SJSA1 (cell line): ENCODE data around the gene CHRNA9. TPM values are rescaled to one million over a fixed set of nuclear protein-coding genes. Genes with fewer than 3 reads are reported as not detected.
A peak's percentile ranks its signal among the peaks of the same experiment; 100 is the strongest.

Experiments
- DNase-seq, 2 experiments: peaks; one replicate each; pipeline ENCODE4 v3.0.0-alpha.2; 2015 to 2020; ENCODE audit warnings: low spot score in 2 of 2, low read depth in 1 of 2
- H3K27ac ChIP-seq: fragments of 250-450 bp; sonication (Bioruptor Pico); 2 replicates; pipeline ENCODE4 v1.5.1; 2020; ENCODE audit warnings: mild to moderate bottlenecking, moderate library complexity
- H3K27me3 ChIP-seq: fragments of 250-450 bp; sonication (Bioruptor Pico); replicated peaks from 2 replicates; pipeline ENCODE4 v1.5.1; 2020; ENCODE audit warnings: mild to moderate bottlenecking, moderate library complexity
- H3K36me3 ChIP-seq: fragments of 250-450 bp; sonication (Bioruptor Pico); 2 replicates; pipeline ENCODE4 v1.5.1; 2020; ENCODE audit warnings: mild to moderate bottlenecking
- H3K4me1 ChIP-seq: fragments of 250-450 bp; sonication (Bioruptor Pico); replicated peaks from 2 replicates; pipeline ENCODE4 v1.6.1; 2021; ENCODE audit warnings: mild to moderate bottlenecking
- H3K4me3 ChIP-seq: fragments of 250-450 bp; sonication (Bioruptor Pico); 2 replicates; pipeline ENCODE4 v1.5.1; 2020; ENCODE audit warnings: mild to moderate bottlenecking
- H3K9me3 ChIP-seq: fragments of 250-450 bp; sonication (Bioruptor Pico); replicated peaks from 2 replicates; pipeline ENCODE4 v1.5.1; 2020; ENCODE audit warnings: mild to moderate bottlenecking
- total RNA-seq: library from RNA; depleted of rRNA; stranded (reverse); fragments of >200 nt; shearing (Covaris generic); gene quantifications from 2 replicates; pipeline ENCODE4 v1.2.3, GENCODE V29; 2014

CHRNA9 gene
- total RNA-seq, 1 experiment from 2014 or later: not detected

- no peaks in the 10 kb centered on the region for H3K36me3 ChIP-seq
- no peaks in the 10 kb centered on the region for H3K4me1 ChIP-seq
- H3K27me3 ChIP-seq: no peaks in the 10 kb centered on the region
- no peak overlapping the region for H3K4me3 ChIP-seq
- DNase-seq: no peak
- no peaks in the 10 kb centered on the region for H3K9me3 ChIP-seq
- H3K27ac ChIP-seq: no peak overlapping the region
These were observed 31.4 kb upstream of the CHRNA9 start for GRCh38 chr4:40303751-40304150.

DNA sequence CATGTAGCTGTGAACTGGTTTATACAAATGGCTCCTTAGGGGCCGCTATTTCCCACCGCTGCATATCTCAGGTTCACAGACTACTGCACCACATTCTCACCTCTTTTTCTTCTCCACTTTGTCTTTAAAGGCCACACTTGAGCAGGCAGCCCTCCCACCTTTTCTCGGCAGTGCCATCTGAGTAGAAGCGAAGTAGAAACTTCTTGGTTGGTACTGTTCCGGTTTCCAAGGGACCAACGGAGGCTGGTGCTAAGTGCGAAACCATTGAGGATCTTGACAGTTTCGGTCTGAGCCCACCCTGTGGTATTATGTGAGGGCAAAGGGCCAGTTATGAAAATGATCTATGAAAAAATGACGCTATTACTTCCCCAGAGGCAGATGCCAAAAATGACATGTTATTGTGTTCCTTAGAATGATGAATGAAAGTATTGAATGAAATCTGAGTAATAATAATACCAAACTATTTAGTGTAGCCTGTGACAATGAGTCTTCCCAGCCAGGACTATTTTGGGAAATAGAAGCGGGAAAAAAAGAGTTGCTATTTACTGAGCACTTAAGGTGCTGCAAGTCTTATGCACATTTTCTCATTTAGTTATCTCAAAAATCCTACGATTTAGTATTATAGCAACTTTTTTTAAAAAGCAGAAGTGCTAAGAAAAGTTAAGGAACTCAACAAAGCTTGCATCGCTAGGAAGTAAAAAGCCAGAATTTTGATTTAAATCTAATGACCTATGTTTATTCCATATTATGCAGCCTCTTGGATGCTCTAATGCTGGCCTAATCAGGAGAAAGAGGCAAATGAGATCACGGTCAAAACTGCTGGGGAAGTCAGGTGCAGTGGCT, 29.6 kb upstream of the CHRNA9 start:
- no peaks in the 10 kb centered on the region for H3K27me3 ChIP-seq
- H3K36me3 ChIP-seq: no peaks in the 10 kb centered on the region
- H3K9me3 ChIP-seq: no peaks in the 10 kb centered on the region
- no peaks in the 10 kb centered on the region for H3K4me1 ChIP-seq
- no peak for DNase-seq
- H3K4me3 ChIP-seq: no peak overlapping the region
- no peak overlapping the region for H3K27ac ChIP-seq

DNA sequence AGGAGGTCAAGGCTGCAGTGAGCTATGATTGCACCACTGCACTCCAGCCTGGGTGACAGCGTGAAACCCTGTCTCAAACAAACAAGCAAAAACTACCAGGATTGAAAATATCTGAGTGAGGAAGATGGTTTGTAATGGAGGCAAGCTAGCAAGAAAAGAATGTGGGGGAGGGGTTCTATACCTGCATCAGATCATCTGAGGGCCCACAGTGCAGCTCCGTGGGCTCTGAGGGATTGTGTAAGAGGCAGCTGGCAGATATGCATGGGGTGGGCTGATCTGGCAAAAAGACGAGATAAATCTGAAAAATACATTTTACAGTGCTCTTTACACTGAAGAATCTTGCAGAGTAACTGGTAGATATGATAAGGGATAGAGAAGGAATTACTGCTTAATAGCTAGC, 28.9 kb upstream of the CHRNA9 start:
- no peaks in the 10 kb centered on the region for H3K36me3 ChIP-seq
- no peak for DNase-seq
- H3K4me3 ChIP-seq: no peak overlapping the region
- no peaks in the 10 kb centered on the region for H3K27me3 ChIP-seq
- H3K4me1 ChIP-seq: no peaks in the 10 kb centered on the region
- H3K9me3 ChIP-seq: no peaks in the 10 kb centered on the region
- no peak overlapping the region for H3K27ac ChIP-seq

GRCh38 chr4:40306976-40307375, 28.2 kb upstream of the CHRNA9 start:
- no peak for DNase-seq
- Histone ChIP-seq H3K27ac (no peak overlapping the region), H3K9me3 (no peaks in the 10 kb centered on the region), H3K4me1 (no peaks in the 10 kb centered on the region), H3K27me3 (no peaks in the 10 kb centered on the region), H3K4me3 (no peak overlapping the region), H3K36me3 (no peaks in the 10 kb centered on the region)

DNA sequence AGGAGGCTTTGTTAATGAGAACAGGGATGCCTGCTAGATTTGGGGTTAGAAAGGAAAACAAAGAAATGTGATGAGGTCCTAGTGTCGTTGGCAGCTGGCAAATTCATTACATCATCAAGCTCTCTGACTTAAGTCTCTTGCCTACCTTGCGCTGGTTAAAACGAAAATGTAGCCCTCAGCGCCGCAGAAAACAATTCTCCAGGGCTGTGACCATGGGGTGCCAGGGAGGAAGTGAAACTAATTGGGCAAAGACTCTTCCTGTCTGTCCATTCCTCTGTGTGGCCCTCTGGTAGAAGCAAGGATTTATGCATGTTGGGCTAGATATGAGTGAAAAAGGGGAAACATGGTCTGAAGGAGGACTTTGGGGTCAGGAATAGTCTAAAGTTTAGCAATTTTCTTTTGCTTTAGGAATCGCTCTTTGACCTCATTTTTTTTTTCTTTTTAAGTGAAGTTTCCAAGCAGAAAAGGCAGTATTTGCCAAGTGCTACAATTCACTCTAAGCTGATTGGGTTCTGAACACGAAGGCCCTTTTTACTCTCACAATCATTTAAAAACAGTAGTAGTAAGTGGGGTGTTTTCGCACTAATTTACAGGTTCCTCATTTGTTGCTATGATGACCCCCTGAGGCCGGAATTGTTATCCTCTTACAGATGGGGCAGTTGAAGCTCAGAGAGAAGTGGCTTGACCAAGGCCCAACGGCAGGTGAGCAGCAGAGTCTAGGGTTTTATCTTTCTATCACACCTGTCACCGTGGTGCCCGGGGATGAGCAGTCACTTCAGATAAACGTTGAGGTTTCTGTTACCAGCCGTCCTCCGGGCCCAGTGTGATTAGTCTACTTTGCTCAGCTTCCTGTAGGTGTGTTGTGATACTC, 27.3 kb upstream of the CHRNA9 start:
- Histone ChIP-seq H3K4me1 (no peaks in the 10 kb centered on the region), H3K9me3 (no peaks in the 10 kb centered on the region), H3K27me3 (no peaks in the 10 kb centered on the region), H3K4me3 (no peak overlapping the region), H3K36me3 (no peaks in the 10 kb centered on the region), H3K27ac (no peak overlapping the region)
- no peak for DNase-seq

GRCh38 chr4:40308528-40309122, 26.5 kb upstream of the CHRNA9 start:
- H3K27me3 ChIP-seq: no peaks in the 10 kb centered on the region
- DNase-seq: no peak
- no peaks in the 10 kb centered on the region for H3K9me3 ChIP-seq
- H3K4me1 ChIP-seq: no peaks in the 10 kb centered on the region
- no peak overlapping the region for H3K27ac ChIP-seq
- H3K4me3 ChIP-seq: no peak overlapping the region
- H3K36me3 ChIP-seq: no peaks in the 10 kb centered on the region

DNA sequence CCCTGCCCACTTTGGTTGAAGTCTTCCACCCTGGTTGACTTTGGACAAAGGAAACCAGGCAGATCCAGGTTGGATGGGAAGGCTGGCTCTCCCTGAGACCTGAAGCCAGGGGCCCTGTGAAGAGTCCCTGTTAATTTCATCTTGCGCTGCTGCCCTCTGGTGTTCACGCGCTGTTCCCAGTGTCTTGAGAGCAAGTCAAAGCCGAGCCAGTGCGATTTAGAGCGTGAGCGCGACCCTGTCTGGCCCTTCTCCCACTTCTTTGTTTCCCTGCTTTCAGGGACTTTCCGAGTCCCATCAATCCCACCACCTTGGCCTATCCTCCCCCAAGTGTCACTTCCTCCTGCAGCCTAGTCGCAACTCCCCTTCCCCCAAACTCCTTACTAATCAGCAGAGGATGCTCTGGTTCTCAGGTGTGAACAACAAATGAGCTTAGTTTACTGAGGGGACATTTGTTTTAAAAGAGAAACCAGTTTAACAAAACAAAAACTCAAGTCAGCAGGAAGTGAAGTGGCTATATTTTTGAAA, 25.8 kb upstream of the CHRNA9 start:
- H3K27ac ChIP-seq: no peak overlapping the region
- H3K36me3 ChIP-seq: no peaks in the 10 kb centered on the region
- no peak overlapping the region for H3K4me3 ChIP-seq
- H3K4me1 ChIP-seq: no peaks in the 10 kb centered on the region
- peak; percentile 40 to 74 for DNase-seq
- no peaks in the 10 kb centered on the region for H3K27me3 ChIP-seq
- H3K9me3 ChIP-seq: no peaks in the 10 kb centered on the region

- H3K4me1 ChIP-seq: no peaks in the 10 kb centered on the region
- H3K36me3 ChIP-seq: no peaks in the 10 kb centered on the region
- DNase-seq: no peak
- no peak overlapping the region for H3K4me3 ChIP-seq
- no peak overlapping the region for H3K27ac ChIP-seq
- no peaks in the 10 kb centered on the region for H3K27me3 ChIP-seq
- no peaks in the 10 kb centered on the region for H3K9me3 ChIP-seq
These were observed 24.9 kb upstream of the CHRNA9 start for GRCh38 chr4:40310225-40310624.

GRCh38 chr4:40311811-40312346, 23.3 kb upstream of the CHRNA9 start:
- no peak overlapping the region for H3K27ac ChIP-seq
- no peaks in the 10 kb centered on the region for H3K9me3 ChIP-seq
- H3K4me1 ChIP-seq: peaks cover 3% of the 10 kb centered on the region
- no peaks in the 10 kb centered on the region for H3K36me3 ChIP-seq
- no peak for DNase-seq
- H3K27me3 ChIP-seq: no peaks in the 10 kb centered on the region
- H3K4me3 ChIP-seq: no peak overlapping the region

- Histone ChIP-seq H3K4me3 (no peak overlapping the region), H3K36me3 (no peaks in the 10 kb centered on the region), H3K27ac (no peak overlapping the region), H3K9me3 (no peaks in the 10 kb centered on the region), H3K4me1 (peaks cover 6% of the 10 kb centered on the region), H3K27me3 (no peaks in the 10 kb centered on the region)
- DNase-seq: no peak
These were observed 20.2 kb upstream of the CHRNA9 start for GRCh38 chr4:40314951-40315350.

GRCh38 chr4:40316333-40316781, 18.8 kb upstream of the CHRNA9 start:
- Histone ChIP-seq H3K27me3 (no peaks in the 10 kb centered on the region), H3K27ac (peak overlapping the region; percentile 92), H3K9me3 (no peaks in the 10 kb centered on the region), H3K4me1 (peaks cover 6% of the 10 kb centered on the region), H3K4me3 (no peak overlapping the region), H3K36me3 (no peaks in the 10 kb centered on the region)
- peak; percentile 46 to 63 for DNase-seq

GRCh38 chr4:40316782-40317635, 18.1 kb upstream of the CHRNA9 start:
- H3K4me1 ChIP-seq: peaks cover 6% of the 10 kb centered on the region
- H3K36me3 ChIP-seq: no peaks in the 10 kb centered on the region
- peak overlapping the region; percentile 92 for H3K27ac ChIP-seq
- H3K9me3 ChIP-seq: no peaks in the 10 kb centered on the region
- DNase-seq: peak; percentile 45 to 67
- H3K4me3 ChIP-seq: peak overlapping the region; percentile 21
- H3K27me3 ChIP-seq: no peaks in the 10 kb centered on the region
